Inflammatory macrophage (primary cell): ENCODE results near the gene HIGD1C.
"Not testable (repeated sequence)": the region's sequence is repeated elsewhere in the genome, so short reads cannot be mapped to it uniquely, and the experiment has no call there.

Source experiments
- DNase-seq, 2 donors: peaks; one replicate each; pipeline ENCODE4 v3.0.0-alpha.2; 2020 to 2022

HIGD1C gene

DNA sequence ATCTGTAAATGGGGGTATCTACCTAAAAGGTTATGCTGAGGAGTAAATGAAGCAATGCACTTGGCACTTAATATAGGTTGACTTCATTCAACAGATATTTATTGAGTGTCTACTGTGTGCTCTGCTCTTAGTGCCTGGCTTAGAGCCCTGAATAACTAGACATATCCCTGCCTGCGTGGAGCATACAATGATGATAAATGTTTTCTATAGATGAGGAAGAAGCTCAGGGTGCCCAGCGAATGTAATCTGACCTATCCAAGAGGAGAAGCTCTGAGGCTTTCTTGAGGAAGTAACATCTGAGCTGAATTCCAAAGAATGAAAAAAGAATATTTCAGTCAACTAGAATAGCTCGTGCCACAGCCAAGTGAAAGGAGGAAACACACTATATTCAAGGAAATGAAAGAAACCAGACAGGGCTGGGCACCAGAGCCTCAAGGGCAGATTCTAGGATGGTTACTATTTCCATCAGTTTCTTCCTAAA, 17.9 kb upstream of the HIGD1C start:
- DNase-seq, result peak; percentile 67 to 76

DNA sequence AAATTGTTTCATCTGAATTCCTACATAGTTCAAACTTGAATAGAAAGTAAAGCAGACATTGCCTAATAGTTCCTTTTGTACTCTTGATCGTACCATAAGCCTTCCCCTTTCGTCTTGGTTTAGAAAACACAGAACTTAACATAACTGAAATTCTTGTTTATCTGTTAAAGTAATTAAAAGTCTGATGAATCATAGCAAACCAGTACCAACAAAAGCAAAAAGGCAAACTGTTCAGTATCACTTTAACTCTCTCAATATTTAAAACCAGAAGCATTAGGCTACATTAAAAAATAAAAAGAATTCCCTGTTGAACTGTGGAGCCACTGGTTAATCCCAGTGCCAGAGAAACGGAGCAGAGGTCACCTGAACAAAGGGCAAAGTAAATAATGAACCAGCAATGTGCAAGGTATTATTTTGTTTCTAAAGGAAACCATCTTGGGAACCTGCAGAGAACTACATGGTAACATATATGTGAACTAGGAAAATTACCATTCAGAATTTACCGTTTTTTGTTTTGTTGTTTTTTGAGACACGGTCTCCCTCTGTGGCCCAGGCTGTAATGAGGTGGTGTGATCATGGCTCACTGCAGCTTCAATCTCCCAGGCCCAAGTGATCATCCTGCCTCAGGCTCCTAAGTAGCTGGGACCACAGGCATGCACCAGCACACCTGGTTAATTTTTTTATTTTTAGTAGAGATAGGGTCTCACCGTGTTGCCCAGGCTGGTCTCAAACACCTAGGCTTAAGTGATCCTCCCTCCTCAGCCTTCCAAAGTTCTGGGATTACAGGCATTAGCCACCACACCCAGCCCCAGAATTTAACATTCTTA, 17.1 kb upstream of the HIGD1C start:
- DNase-seq, result peak; percentile 16 to 68

DNA sequence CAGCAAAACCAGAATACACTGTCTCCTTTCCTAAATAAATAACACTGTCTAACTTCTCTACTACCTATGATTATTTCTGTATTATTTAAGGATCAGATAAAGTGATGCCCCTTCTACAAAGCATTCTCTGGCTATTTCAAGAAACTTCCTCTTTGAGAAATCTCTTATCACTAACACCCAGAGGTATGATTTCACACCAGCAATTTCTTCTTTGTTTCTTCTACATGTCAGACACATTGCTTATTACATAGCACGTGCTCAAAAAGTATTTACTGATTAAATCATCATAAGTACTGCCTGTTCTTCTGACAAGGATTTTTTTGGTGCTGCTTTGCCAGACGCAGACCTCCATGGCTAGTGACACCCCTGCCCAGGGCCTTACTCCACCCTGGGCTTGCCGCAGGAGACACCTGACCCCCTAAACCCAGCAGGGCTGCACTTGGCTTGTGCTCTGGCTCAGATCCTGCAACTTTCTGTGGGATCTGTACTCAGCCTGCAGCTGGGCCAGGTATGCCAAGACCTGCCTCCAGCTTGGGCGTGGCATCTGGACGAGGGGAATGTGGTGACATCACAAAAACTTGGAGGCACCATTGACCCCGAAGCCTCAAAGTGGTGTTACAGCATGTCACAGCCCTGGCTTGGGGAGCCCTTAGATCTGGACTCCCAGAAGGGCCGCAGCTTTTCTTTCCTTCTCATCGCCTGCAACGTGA, 15.4 kb upstream of the HIGD1C start:
- no peak for DNase-seq

DNA sequence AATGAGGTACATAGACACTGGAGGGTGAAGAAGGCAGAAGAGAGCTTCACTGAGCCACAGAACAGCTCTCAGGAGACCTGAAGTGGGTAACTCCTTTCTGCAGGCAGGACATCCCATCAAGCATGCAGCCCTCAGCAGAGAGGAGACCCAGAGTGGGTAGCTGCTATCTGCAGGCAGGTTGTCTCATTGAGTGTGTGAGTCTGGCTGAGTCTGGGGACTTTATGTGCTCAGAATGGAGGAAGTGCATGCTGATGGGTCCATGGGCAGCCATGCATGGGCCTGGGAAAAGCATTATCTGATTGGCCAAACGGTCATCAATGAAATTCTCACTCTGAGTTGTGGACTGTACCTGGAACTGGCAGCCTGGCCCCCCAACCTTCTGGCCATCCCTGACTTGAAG, 14.7 kb upstream of the HIGD1C start:
- no peak for DNase-seq

DNA sequence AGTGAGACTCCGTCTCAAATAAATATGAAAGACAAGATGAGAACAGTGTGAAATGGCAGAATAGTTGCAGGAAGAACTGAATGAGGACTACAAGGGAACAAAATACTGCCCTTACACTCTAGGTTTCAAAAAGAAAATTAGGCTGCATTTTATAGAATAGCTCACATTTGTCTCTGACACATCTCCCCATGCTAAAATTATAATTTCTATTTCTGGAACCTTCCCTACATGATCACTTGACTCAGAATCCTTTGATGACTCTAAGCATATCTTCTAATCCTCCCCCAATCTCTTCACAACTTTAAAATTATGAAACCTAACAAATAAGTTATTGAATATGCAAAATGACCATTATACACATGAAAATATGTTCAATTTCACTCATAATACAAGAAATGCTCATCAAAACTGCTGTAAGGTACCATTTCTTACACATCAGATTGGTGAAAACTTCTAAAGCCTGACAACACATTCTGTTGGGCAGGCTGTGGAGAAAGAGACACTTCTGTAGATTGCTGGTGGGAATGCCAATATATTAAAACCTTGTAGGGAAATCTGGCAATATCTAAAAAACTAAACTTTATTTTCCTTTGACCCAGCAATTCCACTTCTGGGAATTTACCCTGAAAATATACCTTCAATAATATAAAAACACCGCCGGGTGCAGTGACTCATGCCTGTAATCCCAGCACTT, 4.3 kb upstream of the HIGD1C start:
- peak in 1 of 2 donors; percentile 7 for DNase-seq

DNA sequence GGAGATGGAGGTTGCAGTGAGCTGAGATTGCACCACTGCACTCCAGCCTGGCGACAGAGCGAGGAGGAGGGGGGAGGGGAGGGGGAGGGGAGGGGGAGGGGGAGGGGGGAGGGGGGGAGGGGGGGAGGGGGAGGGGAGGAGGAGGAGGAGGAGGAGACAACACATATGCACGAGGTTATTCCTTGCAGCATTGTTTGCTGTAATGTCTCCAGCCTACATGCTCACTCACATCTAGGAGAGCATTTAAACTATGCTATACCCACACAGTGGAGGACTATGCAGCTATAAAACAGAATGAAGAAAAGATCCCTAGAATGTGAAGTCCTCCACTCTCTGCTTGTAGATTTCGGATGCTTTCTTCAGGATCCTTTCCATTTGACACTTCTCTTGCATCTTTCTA, 3.5 kb upstream of the HIGD1C start:
- DNase-seq, result no peak

DNA sequence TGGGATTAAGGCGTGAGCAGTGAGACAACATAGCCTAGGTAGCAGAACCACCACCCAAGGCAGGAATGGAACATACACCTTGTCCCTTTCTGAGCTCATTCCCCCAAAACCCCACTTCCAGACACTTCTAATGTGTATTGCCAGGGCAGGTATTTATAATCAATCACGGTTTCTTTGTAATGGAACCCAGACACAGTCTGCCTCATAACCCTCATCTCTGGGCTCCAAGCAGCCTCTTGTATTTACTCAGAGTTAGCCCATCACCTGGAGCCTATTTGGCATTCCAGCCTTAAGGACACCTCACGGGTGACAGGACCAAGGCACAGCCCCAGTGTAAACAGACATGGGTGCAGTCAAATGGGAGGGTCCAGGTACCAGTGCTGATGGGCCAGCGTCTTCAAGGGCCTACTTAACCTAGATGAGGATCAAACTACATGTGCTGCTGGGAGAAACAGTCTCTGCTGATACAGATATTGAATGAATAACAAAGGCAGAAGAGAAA, 2.5 kb upstream of the HIGD1C start:
- no peak for DNase-seq

DNA sequence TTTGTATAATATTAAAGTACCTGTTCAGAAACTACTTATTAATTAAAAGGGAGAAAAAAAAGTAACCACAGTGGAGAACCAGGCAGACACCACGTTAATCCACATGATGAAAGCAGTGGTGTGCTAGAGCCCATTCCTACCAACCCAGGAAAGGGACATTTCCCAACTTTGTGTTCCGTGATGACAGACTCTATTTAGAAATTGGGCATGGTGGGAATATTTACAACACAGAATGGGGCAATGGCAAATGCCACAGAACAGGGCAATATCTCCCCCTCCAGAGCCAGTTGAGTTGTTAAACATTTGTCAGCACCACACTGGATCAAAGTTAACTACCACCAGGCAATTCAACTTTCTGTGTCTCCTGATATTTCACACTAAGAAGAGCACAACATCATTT, 1.2 kb upstream of the HIGD1C start:
- peak; percentile 31 to 68 for DNase-seq

DNA sequence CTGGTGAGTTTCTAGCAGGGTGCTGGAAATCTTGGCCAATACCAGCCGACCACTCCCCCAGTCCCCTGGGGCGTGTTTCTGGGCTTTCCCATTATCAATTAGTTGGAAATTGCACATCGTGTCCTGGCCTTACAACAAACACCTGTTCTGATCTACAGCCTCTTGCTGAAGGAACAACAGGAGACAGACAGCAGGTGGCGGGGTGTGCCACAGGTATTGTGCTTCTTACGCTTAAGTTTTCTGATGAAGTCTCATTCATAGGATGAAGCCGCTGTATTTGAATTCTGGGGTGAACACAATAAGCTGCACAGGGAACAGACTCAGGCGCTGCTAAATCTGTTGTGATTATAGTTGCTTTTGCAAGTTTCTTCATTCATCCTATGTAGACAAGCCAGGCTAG, 703 bp downstream of the HIGD1C start:
- no peak for DNase-seq

DNA sequence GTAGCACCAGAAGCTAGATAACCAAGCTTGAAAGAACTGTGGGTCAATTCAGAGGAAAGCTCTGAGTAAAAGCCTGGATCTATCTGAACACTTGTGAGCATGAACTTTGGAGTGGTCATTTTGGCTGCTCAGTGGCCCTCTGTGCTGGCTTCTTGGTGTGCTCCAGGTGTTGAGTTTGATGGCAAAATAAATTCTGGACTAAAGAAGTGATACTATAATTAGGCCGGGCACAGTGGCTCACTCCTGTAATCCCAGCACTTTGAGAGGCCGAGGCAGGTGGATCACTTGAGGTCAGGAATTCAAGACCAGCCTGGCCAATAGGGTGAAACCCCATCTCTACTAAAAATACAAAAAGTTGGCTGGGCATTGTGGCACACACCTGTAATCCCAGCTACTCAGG, 2.4 kb downstream of the HIGD1C start:
- not testable (repeated sequence) for DNase-seq

DNA sequence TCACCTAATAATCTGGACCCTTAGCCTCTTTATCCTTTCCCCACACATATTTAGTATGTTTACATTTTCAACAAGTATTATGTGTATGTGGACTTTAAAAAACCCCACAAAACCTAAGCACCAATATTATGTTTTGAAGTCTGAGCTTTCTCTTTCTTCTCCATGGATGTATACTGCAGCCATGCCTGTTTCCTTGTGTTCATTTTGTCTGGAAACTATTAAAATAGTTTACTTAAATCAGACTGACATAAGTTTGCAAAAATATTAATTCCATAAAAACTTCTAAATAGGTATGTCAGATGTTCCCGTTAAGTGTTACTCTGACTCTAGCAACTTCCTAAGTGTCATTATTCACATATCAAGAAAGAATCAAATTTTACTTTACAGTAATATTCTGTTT, 2.9 kb downstream of the HIGD1C start:
- DNase-seq, result no peak

DNA sequence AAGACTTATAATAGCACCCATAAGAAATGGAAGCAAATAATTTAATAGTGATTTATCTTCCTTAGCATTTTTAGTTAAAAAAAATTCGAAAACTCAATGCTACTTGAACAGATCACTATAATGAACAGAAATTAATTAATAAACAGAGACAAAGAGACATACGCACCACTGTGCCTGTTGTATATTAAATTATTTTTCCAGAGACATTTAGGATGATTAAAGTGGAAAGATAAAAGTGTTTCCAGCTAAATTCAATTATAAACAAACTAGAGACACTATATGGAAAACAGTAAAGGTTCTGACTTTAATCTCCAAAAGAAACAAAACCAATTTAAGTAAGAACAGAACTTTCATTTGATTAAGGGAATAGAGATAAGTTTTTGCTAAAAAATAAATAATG, 3.4 kb downstream of the HIGD1C start:
- no peak for DNase-seq

DNA sequence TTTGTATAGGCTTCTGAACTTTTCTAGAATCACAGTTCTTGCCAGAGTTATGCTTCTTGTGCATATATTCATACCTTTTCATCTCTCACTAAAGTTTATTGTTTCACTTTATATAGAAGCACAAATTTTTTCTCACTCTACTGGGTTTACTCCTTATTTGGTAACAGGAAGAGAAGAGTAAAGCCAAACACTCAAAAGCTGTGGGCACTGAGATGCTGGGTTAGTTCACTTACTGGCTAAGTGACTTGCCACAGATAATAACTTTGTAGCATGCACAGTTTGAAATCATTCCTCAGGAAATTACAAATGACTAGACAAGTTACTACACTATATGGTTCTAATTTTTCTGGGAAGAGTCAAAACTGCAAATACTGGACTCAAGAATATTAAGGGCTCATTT, 7.8 kb downstream of the HIGD1C start:
- no peak for DNase-seq

DNA sequence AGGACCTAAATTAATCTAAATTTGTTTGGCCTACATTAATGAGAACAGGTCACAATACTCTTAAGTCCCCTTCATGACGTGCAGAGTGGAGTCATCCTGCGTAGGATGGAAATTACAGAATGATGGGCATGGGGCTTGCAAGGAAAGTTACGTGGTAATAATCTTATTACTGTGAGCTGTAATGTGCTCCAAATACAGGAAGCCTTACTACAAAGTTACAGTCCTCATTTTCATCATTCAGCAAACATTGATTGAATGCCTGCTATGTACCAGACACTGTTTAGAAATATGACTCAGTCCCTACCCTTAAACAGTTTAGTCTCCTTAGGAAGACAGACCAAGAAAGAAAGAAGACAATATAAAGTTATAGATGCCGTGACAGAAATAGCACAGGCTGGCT, 9.4 kb downstream of the HIGD1C start:
- no peak for DNase-seq

DNA sequence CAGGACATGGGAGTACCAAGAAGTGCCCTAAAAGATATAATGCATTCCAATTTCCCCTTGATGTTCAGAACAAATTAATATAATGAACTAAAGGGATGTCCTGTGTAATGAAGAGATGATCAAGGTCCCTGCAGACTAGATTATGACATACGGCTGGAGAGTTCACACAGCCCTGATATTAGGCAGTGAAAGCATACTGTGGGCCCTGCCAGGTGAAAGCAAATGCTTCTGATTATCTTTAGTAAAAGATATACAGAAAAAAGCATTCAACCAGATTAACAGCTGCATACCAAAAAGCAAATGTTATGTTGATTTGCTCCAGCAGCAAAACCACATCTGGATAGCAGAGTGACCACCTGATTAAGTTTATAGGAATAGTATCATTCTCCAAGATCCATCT, 12.1 kb downstream of the HIGD1C start:
- DNase-seq, result no peak

DNA sequence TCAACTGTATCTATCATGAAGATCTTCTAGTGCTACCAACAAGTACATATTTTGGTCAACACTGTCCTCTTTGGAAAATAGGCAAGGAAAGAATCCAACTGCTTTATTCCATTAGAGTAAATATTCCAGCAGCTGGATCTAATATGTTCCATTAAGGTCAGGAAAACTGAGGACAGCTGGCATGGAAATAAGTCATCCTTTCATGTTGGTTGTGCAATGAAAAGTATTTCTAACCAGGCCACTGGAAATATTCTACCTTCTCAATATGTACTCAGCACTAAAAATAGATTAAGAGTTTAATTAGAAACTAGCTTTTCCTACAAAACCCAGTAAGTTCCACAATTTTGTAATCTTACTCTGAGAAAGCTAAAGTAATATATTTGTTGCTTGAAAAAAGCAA, 19.6 kb downstream of the HIGD1C start:
- no peak for DNase-seq

DNA sequence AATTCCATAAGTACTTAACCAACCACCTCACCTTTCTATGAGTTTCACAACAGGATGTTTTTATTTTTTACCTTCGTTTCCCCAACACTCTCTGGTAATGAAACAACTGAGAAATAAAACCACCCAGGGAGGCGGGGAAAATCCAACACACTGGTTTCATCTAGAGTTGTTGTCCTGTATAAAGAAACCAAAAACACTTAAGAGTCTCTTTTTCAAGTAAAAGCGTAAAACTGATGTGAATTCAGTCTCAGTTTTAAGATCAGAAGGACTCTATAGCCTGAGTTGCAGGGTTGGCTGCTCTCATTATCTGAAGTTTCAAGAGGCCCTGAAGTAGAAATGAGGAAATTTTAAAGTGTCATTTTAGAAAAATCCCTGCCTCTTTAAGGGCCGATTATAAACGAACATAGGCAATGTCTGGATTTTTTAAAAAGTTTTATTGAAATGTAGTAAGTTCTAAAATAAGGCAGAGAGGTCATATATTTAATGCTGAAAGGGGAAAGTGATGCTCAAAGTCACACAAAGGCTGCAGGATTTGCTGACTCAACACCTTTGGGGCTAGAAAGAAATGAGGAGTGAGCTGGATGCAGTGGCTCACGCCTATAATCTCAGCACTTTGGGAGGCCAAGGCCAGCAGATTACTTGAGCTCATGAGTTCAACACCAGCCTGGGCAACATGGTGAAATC, 27.2 kb downstream of the HIGD1C start:
- DNase-seq, result no peak

DNA sequence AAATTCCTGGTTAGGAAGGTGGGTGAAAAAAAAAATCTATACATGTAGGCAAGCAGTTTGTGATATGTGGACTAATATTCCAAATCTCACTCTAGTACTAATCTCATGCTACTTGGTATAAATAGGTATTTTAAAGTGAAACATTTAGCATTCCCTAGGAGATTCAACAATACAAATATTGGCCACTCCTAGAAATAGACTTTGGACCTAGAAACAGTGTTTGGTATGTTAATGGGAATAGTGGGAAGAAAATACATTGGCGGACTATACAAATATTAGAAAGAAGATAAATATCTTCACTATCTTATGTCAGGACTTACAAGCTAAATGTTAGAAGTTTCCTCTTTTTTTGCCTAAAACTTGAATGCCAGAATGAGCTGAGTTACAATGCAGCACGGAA, 28.2 kb downstream of the HIGD1C start:
- DNase-seq, result no peak

DNA sequence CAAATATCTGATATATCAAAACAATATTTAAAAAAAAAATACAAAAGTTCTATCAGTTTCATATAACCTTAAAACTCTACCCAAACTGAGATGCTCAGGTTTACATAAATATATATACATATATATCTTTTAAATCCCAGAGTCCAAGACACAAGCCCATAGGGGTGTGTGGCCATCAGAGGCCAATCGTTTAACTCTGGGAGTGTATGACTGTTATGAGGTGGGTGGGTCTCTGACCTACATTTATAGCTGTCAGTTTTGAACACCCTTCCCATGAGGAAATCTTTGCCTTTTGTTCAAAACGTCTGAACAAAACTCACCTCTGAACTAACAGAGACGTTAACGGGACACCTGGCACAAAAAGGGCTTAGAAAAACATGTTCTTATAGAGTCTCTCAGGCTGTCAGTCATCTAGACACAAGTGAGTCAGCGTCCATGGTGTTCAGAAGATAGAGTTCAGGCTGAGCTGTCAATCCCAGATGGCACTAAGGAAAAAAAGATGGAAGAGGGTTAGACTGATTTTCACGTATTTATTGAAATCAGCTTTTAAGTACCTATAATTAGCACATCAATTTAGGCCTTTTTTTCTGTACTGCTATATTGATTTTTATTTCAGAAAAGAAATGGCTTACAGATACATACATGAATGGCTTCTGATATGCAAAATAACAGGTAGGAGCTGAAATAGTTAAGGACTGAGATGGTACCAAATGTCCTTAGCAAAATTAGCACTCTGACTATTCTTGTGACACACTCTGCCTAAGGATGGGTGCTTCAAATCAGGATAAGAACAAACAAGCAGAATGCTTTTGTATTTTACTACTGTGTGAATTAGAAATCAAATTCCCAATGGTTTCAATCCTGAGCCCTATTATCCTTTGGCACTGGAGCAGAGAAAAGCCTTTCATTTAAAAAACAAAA, 29.2 kb downstream of the HIGD1C start:
- no peak for DNase-seq

DNA sequence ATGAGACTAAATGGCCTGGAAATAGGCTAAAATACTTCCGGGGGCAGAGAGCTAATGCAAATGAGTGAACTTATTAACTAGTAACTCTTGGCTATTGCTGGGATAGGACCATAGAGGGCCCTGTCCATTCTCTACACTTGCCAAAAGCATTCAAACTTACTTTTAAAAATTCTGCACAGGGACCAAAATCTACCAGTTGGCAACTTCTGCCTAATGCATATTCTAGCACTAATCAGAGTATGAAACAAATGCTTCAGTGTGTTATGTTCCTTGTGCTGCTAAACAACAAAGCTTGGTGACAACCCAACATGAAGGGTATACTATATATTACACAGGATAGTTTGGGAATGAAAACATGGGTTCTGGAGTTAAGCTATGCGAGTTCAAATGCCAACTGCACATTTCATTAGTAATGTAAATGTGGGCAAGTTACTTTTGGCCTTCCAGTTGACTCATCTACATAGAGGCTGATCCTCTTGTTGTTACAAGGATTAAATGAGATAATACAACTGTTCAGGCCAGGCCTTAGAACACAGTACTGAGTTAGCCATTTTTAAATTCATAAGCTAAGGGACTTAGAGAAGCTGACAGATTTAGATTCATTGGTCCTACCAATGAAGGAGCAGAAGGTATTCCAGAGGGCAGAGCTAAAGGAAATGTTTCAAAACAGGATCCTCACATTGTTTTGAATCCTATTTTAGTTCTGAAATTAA, 32.4 kb downstream of the HIGD1C start:
- no peak for DNase-seq

DNA sequence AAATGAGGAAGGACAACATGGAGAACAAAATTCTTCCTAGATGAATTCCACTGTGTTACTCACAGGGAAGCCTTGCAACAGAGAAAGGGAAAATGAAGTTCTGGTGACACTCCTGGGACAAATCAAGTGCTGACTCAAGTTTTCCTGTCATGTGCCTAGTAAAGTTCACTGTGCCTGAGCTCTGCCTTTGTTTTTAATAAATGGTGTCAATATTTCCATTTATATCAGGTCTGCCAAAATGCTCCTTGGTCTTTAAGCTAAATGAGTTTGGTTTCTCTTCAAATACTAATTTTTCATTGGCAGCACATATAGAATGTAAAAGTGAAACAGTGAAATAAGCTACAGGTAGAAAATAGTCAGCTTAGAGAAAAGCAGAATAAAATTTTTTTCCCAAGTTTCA, 33.0 kb downstream of the HIGD1C start:
- peak; percentile 24 to 27 for DNase-seq
